Measurements from ENCODE around the gene AVPR2. TPM values are rescaled to one million over a fixed set of nuclear protein-coding genes. Genes with fewer than 3 reads are reported as not detected.

The AVPR2 gene
- total RNA-seq, 1 experiment from 2014 or later = 0.26 TPM

- in situ Hi-C loops (cut with HindIII; ENCODE audit: low pct_unique_long_range_greater_than_20kb, low sequenced_read_pairs) = no loop called here
Measured at GRCh38 chrX:153935326-153935851, 30.9 kb downstream of the AVPR2 start.

DNA sequence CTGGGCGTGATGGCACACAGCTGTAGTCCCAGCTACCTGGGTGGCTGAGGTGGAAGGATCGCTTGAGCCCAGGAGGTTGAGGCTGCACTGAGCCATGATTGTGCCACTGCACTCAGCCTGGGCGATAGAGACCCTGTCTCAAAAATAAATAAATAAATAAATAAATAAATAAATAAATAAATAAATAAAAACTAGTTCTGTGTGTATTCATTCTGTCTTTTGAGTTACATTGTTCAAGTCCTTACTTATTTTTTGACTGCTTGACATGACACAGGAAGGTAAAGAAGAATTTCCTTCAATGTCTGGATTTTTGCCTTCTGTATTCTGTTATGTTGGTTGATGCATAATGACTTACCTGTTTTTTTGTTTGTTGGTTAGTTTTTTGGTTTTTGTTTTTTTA lies 32.6 kb downstream of the AVPR2 start:
- DNase-seq (ENCODE audit: low read depth, low spot score) = no peak
- in situ Hi-C loops (cut with HindIII; ENCODE audit: low pct_unique_long_range_greater_than_20kb, low sequenced_read_pairs) = no loop called here

More at GRCh38 chrX:153935326-153935851, 30.9 kb downstream of the AVPR2 start:
- no peak for DNase-seq (ENCODE audit: low read depth, low spot score)

DNA sequence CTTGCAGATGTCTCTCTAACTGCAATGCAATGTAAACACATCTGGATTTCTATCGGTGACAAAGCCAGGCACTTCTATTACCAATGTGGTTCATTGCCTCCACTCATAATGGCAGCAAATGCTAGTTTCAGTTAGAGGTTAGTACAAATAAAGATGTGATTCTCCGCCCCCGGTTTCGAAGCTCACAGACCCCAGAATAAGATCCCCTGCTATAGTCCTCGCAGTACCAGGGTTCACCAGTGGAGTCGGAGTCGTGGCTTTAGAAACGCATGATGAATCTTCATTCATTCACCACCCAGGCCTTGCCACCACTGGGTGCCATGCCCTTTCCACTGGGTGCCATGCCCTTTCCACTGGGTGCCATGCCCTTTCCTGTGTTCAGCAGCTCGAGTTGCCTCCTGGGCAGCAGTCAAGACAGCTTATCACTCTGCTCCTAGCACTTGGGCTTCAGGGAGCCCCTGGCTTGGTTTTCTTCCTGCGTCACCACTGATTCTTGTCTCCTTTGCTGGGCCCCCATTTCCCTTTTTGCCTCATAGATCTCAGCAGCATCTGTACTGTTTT lies 33.8 kb downstream of the AVPR2 start:
- in situ Hi-C loops (cut with HindIII; ENCODE audit: low pct_unique_long_range_greater_than_20kb, low sequenced_read_pairs) = no loop called here
- no peak for DNase-seq (ENCODE audit: low read depth, low spot score)

GRCh38 chrX:153939573-153939972 lies 35.1 kb downstream of the AVPR2 start:
- DNase-seq (ENCODE audit: low read depth, low spot score) = no peak
- in situ Hi-C loops (cut with HindIII; ENCODE audit: low pct_unique_long_range_greater_than_20kb, low sequenced_read_pairs) = no loop called here

- in situ Hi-C loops (cut with HindIII; ENCODE audit: low pct_unique_long_range_greater_than_20kb, low sequenced_read_pairs) = no loop called here
- DNase-seq (ENCODE audit: low read depth, low spot score) = no peak
Measured at GRCh38 chrX:153941336-153942252, 37.1 kb downstream of the AVPR2 start.

DNA sequence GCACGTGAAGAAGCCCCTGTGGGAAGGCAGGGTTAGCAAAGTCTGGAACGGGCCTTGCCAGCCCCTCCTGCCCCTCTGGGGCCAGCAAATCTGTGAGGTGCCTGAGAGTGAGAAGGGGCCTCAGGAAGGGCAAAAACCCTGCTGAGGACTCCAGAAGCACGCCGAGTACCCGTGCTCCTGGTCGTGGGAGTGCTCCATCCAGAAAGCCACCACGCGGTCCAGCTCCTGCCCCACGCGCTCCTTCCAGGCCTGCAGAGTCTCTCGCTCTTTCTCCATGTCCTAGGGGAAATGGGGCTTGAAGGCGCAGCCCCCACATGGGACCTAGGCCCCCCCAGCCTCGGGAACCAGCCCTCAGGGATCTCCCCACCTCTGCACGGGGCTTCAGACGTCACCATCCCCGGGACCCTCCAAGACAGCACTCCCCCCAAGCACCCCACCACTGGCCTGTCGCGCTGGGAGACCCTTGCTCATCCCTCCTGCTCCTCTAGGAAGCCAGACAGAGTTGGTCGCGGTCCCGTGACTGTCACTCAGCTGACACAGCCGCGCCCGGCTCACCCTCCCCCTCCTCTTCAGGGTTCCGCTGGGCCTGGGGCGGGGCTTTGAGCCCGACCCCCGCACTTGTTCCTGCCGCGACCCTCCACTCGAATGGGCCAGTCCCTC lies 39.8 kb downstream of the AVPR2 start, which contains the start of gene RENBP:
RENBP (minus strand) TSS at position 504 of the 660 bp plus-strand sequence; CDS start at position 471, 33 bp downstream.
- in situ Hi-C loops (cut with HindIII; ENCODE audit: low pct_unique_long_range_greater_than_20kb, low sequenced_read_pairs) = no loop called here
- no peak for DNase-seq (ENCODE audit: low read depth, low spot score)

- DNase-seq (ENCODE audit: low read depth, low spot score) = no peak
- in situ Hi-C loops (cut with HindIII; ENCODE audit: low pct_unique_long_range_greater_than_20kb, low sequenced_read_pairs) = no loop called here
Measured at GRCh38 chrX:153944800-153945150, 40.3 kb downstream of the AVPR2 start.

DNA sequence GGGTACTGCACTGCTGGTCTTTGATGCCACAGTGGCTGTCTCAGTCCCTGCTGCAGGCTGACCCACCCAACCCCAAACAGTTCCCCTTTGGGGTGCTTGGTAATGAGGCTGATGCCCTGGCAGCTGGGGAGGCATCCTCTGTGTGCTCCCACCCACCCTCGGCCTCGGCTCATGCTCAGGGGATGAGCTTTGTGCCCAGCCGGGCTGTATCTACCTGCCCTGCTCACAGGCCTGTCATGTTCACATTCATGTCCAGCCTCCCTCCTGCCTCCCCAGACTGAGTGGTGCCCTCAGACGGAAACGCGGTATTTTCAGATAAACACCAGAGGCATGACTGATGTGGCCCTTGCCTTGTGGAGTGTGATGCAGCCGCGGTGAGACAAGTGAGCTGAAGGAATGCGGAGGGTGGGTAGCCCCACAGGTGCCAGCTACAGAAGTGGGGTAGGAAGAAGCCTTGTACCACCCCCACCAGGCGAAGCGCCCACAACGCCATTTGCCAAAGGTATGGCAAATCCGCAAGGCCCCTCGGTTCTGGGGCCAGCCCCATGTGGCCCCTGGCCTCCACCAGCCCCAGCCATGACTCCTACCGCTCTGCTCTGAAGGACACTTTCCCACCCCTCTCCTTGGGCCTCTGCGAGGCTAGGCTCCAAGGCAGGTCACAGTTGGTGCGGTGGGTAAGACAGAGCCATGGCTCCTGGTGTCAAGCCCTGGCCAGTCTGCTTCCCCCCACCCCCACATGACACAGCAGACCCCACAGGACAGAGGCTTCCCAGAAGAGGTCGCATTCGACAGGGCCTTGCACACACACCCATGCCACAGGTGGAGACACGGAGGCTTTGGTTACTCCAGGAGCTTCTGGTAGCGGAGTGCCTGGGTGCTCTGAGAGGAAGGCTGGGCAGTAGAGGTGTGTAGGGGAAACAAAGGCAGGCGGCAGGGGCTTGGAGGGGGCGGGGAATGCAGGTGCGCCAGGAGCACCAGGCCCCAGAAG lies 41.8 kb downstream of the AVPR2 start:
- no peak for DNase-seq (ENCODE audit: low read depth, low spot score)
- in situ Hi-C loops (cut with HindIII; ENCODE audit: low pct_unique_long_range_greater_than_20kb, low sequenced_read_pairs) = no loop called here

GRCh38 chrX:153947009-153947769 lies 42.7 kb downstream of the AVPR2 start:
- peak; percentile 82 for DNase-seq (ENCODE audit: low read depth, low spot score)
- in situ Hi-C loops (cut with HindIII; ENCODE audit: low pct_unique_long_range_greater_than_20kb, low sequenced_read_pairs) = no loop called here

GRCh38 chrX:153948002-153948466 lies 43.6 kb downstream of the AVPR2 start:
- in situ Hi-C loops (cut with HindIII; ENCODE audit: low pct_unique_long_range_greater_than_20kb, low sequenced_read_pairs) = no loop called here
- no peak for DNase-seq (ENCODE audit: low read depth, low spot score)

- in situ Hi-C loops (cut with HindIII; ENCODE audit: low pct_unique_long_range_greater_than_20kb, low sequenced_read_pairs) = no loop called here
Measured at GRCh38 chrX:153948847-153949805, 44.7 kb downstream of the AVPR2 start.

GRCh38 chrX:153950127-153950526 lies 45.7 kb downstream of the AVPR2 start:
- in situ Hi-C loops (cut with HindIII; ENCODE audit: low pct_unique_long_range_greater_than_20kb, low sequenced_read_pairs) = no loop called here

More at GRCh38 chrX:153948847-153949805, 44.7 kb downstream of the AVPR2 start:
- no peak for DNase-seq (ENCODE audit: low read depth, low spot score)

GRCh38 chrX:153951683-153952372 lies 47.4 kb downstream of the AVPR2 start:
- DNase-seq (ENCODE audit: low read depth, low spot score) = no peak
- in situ Hi-C loops (cut with HindIII; ENCODE audit: low pct_unique_long_range_greater_than_20kb, low sequenced_read_pairs) = no loop called here

More at GRCh38 chrX:153950127-153950526, 45.7 kb downstream of the AVPR2 start:
- no peak for DNase-seq (ENCODE audit: low read depth, low spot score)

DNA sequence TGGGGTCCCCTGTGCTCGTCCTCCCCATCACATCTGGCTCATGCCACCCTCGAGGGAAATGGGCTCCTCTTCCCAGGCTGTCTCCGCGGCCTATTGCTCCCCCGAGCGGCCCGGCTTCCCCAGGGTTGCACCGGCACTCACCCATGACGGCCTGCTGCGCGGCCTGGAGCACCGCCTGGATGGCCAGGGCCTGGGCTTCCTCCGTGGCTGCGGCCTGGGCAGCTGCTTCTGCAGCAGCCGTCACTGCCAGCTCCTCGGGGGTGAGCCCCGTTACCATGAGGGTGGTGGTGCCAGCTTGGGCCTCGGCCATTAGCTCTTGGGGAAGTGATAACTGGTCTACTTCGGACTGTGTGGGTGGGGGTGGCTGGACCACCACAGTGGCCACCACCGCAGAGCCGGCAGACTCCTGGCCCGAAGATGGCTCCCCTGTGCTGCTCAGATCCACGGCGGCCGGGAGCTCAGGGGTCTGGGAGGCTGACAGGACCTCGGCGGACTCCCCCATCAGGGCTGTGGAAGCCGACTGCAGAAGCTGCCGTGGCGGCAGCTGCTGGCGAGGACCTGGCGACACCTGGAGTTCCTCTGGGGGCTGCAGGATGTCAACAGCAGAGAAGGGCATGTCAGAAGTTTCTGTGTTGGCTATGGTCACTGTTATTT lies 48.0 kb downstream of the AVPR2 start:
- no peak for DNase-seq (ENCODE audit: low read depth, low spot score)
- in situ Hi-C loops (cut with HindIII; ENCODE audit: low pct_unique_long_range_greater_than_20kb, low sequenced_read_pairs) = no loop called here
